ENCODE measurements around the gene SELENOW. TPM values are rescaled to one million over a fixed set of nuclear protein-coding genes. Genes with fewer than 3 reads are reported as not detected.
"Not testable (repeated sequence)": the region's sequence is repeated elsewhere in the genome, so short reads cannot be mapped to it uniquely, and the experiment has no call there.

The SELENOW gene
- total and polyA plus RNA-seq, 2 donors (not counting 1 experiment from before 2014, with no cell fraction given) = 47.7 to 73.7 TPM

GRCh38 chr19:47803671-47804070 lies 25.2 kb downstream of the SELENOW start:
- POLR2A ChIA-PET; H3K27ac Mint-ChIP-seq; H3K27ac ChIP-seq (ENCODE audit: low read length in 2 of 2); H2AFZ ChIP-seq (ENCODE audit: insufficient read depth, low read depth, low read length, poor library complexity, severe bottlenecking); H3K4me2 ChIP-seq (replicated peaks; ENCODE audit: low read depth, low read length, poor library complexity, severe bottlenecking); CTCF ChIA-PET; H3K4me3 Mint-ChIP-seq; H3K79me2 ChIP-seq (ENCODE audit: control insufficient read depth, insufficient read depth, low read length); intact Hi-C loops (cut with micrococcal nuclease); H3K9ac ChIP-seq (ENCODE audit: low read length); H3K27me3 Mint-ChIP-seq; H3K4me3 ChIP-seq (ENCODE audit: control extremely low read depth in 1 of 5, extremely low read depth in 1 of 5, insufficient read depth in 1 of 5, low read depth in 2 of 5, low read length in 4 of 5); ATAC-seq (ENCODE audit: low read depth); H3K27me3 ChIP-seq (replicated peaks in 1 of 4; ENCODE audit: control extremely low read depth in 1 of 4, control insufficient read depth in 3 of 4, insufficient read depth in 4 of 4, low read length in 3 of 4); H4K20me1 ChIP-seq (ENCODE audit: control insufficient read depth, insufficient read depth, low read length, poor library complexity, severe bottlenecking); H3K9me3 Mint-ChIP-seq (ENCODE audit: insufficient read depth); H3K9me3 ChIP-seq (ENCODE audit: control extremely low read depth in 1 of 3, control insufficient read depth in 2 of 3, insufficient read depth in 1 of 3, low read length in 2 of 3); DNase-seq; H3K36me3 ChIP-seq (replicated peaks in 1 of 2; ENCODE audit: control extremely low read depth in 1 of 2, control insufficient read depth in 1 of 2, extremely low read depth in 1 of 2, insufficient read depth in 2 of 2, low read length in 1 of 2); H3K4me1 Mint-ChIP-seq; H3K4me1 ChIP-seq (ENCODE audit: control insufficient read depth in 2 of 2, insufficient read depth in 2 of 2, low read length in 2 of 2): not testable (repeated sequence)
- WGBS (ENCODE audit: insufficient coverage) = no CpG with 5 or more reads among the region's 12 CpGs

DNA sequence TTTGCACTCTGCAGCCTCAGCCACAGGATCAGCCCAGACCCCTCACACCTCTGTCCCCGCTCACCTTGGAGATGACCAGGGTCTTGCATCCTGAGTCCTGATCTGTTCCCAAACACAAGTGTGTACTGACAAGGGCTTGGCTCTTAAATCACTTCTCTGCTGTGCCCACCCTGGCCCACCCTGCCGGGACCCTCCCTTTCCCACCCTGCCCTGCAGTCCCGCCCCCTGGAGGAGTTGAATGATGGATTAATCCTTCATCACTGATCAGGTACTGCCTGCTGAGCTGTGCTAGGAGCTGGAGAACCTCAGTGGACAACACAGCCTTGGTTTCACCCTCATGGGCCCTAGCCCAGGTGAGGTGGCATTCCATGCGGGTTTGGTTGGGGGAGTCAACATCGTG lies 25.9 kb downstream of the SELENOW start, which contains the start of gene TPRX1:
TPRX1 (minus strand) TSS at position 101 of the 400 bp plus-strand sequence; CDS start at position 89, 12 bp downstream.
- H3K9me3 Mint-ChIP-seq (ENCODE audit: insufficient read depth); H3K27me3 ChIP-seq (replicated peaks in 1 of 4; ENCODE audit: control extremely low read depth in 1 of 4, control insufficient read depth in 3 of 4, insufficient read depth in 4 of 4, low read length in 3 of 4); H2AFZ ChIP-seq (ENCODE audit: insufficient read depth, low read depth, low read length, poor library complexity, severe bottlenecking); H3K4me1 ChIP-seq (ENCODE audit: control insufficient read depth in 2 of 2, insufficient read depth in 2 of 2, low read length in 2 of 2); POLR2A ChIA-PET; H3K27me3 Mint-ChIP-seq; intact Hi-C loops (cut with micrococcal nuclease); H3K4me2 ChIP-seq (replicated peaks; ENCODE audit: low read depth, low read length, poor library complexity, severe bottlenecking); H4K20me1 ChIP-seq (ENCODE audit: control insufficient read depth, insufficient read depth, low read length, poor library complexity, severe bottlenecking); ATAC-seq (ENCODE audit: low read depth); H3K27ac Mint-ChIP-seq; H3K79me2 ChIP-seq (ENCODE audit: control insufficient read depth, insufficient read depth, low read length); H3K4me3 Mint-ChIP-seq; H3K36me3 ChIP-seq (replicated peaks in 1 of 2; ENCODE audit: control extremely low read depth in 1 of 2, control insufficient read depth in 1 of 2, extremely low read depth in 1 of 2, insufficient read depth in 2 of 2, low read length in 1 of 2); H3K4me1 Mint-ChIP-seq; H3K27ac ChIP-seq (ENCODE audit: low read length in 2 of 2); H3K9me3 ChIP-seq (ENCODE audit: control extremely low read depth in 1 of 3, control insufficient read depth in 2 of 3, insufficient read depth in 1 of 3, low read length in 2 of 3); H3K9ac ChIP-seq (ENCODE audit: low read length); DNase-seq; H3K4me3 ChIP-seq (ENCODE audit: control extremely low read depth in 1 of 5, extremely low read depth in 1 of 5, insufficient read depth in 1 of 5, low read depth in 2 of 5, low read length in 4 of 5): not testable (repeated sequence)
- CTCF ChIA-PET = interaction anchor here (1.2 kb wide), 1 partner anchor 15 kb away, joined by 3 read pairs; no protein-coding TSS in a partner anchor
- WGBS (ENCODE audit: insufficient coverage) = 95% methylated on average over 2 of the region's 5 CpGs
